H7 (cell line): ENCODE measurements around the gene EVA1C. TPM values are rescaled to one million over a fixed set of nuclear protein-coding genes. Genes with fewer than 3 reads are reported as not detected.
A peak's percentile ranks its signal among the peaks of the same experiment; 100 is the strongest.
"Not testable (repeated sequence)": the region's sequence is repeated elsewhere in the genome, so short reads cannot be mapped to it uniquely, and the experiment has no call there.

Experiments
- DNase-seq: peaks from one replicate; pipeline ENCODE4 v3.0.0; 2012
- H3K27me3 ChIP-seq: 2 replicates; pipeline ENCODE4 v1.6.0; 2011; ENCODE audit warnings: mild to moderate bottlenecking, low read length; ENCODE audit not compliant: control insufficient read depth, insufficient read depth
- H3K36me3 ChIP-seq: replicated peaks from 2 replicates; pipeline ENCODE4 v1.5.1; 2011; ENCODE audit warnings: low read length; ENCODE audit not compliant: control insufficient read depth, insufficient read depth
- H3K4me3 ChIP-seq: 2 replicates; pipeline ENCODE4 v1.5.1; 2011; ENCODE audit warnings: low read depth, mild to moderate bottlenecking, control low read depth, low read length, moderate library complexity; ENCODE audit not compliant: insufficient read depth
- total RNA-seq: library from RNA; depleted of rRNA; stranded (reverse); fragments of >200 nt; shearing (Covaris generic); gene quantifications from 2 replicates; pipeline ENCODE4 v1.2.3, GENCODE V29; 2014

EVA1C gene
- total RNA-seq, 1 experiment from 2014 or later = 4.5 TPM

DNA sequence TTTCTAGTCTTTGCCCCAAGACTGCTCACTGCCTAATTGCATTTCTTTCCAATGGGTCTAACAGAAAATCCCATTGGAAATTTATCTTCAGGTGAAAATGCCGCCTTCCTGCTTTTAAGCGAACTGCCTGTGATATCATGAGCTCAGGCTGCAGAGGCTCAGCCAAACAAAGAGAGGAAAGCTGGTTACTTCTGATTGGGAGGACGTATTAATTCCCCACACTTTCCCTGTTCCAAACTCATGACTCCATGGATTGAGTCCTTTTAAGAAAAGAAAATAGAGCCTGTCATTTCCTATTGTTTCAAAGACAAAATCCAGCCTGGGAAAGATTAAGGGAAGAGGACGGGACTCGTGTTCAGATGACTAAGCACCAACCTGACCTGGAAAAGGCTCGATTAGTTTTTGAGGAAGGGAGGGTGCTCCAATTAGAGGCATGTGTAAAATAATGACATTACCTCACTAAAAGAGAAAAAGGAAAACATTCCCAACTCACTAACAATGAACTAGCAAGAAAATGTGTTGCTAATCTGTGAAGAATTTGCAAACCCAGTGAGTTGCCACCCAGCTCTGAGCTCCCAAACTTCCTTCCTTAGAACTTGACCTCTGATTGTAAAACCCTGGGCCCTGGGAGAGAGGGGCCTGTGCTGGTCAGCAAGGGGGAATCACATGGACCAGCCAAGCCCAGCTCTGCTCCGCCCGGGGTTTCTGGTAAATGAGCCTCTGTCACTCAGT is 111.6 kb downstream of the EVA1C start:
- Histone ChIP-seq H3K36me3 (no peaks in the 10 kb centered on the region), H3K4me3 (no peak overlapping the region), H3K27me3 (no peaks in the 10 kb centered on the region)
- DNase-seq = peak; percentile 47

DNA sequence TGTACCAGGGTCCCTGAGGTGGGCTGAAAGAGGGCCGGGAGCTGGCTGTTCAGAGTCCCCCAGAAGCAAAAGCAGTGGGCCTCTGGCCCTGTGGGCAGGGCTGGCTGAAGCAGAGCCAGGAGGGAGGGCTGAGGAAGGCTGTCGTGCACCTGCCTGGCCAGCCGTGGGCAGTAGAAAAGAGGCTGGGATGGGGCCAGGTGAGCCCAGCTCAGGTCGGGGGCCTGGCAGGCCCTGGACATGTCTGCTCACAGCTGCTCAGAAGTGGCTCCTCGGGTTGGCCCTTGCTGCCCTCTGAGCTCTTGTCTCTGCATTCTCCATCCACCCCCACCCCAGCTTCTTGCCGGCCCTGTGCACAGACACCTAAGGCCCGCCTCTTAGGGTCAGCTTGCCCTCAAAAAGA is 112.8 kb downstream of the EVA1C start:
- Histone ChIP-seq H3K4me3 (no peak overlapping the region), H3K36me3 (no peaks in the 10 kb centered on the region)
- DNase-seq = peak; percentile 71

DNA sequence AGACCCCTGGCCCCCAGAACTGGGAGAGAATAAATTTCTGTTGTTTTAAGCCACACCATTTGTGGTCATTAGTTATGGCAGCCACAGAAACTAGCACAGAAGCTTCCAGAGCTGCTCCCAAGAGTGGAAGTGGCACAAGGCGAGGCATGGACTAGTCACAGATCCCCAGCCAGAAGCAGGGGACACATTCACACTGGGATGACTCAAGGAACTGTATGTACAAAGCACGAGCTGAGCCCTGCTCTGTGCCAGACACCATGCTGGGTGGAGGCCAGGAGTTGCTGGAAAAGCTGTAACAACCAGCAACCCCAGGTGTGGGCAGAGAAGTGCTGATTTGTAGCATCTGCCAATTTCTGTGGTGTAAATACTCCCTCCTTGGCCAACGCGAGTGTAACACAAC is 117.2 kb downstream of the EVA1C start:
- DNase-seq = no peak
- Histone ChIP-seq H3K27me3 (no peaks in the 10 kb centered on the region), H3K36me3 (no peaks in the 10 kb centered on the region)

More for the DNA sequence above, 112.8 kb downstream of the EVA1C start:
- H3K27me3 ChIP-seq = no peaks in the 10 kb centered on the region

DNA sequence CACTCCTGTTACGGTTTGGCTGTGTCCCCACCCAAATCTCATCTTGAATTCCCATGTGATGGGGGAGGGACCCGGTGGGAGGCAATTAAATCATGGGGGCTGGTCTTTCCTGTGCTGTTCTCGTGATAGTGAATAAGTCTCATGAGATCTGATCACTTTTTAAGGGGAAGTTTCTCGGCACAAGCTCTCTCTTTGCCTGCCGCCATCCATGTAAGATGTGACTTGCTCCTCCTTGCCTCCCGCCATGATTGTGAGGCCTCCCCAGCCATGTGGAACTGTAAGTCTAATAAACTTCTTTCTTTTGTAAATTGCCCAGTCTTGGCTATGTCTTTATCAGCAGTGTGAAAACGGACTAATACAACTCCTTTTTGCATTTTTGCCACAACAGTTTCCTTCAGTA is 118.3 kb downstream of the EVA1C start:
- not testable (repeated sequence) for H3K27me3 ChIP-seq, DNase-seq, H3K4me3 ChIP-seq

More for the DNA sequence above, 117.2 kb downstream of the EVA1C start:
- H3K4me3 ChIP-seq = no peak overlapping the region

DNA sequence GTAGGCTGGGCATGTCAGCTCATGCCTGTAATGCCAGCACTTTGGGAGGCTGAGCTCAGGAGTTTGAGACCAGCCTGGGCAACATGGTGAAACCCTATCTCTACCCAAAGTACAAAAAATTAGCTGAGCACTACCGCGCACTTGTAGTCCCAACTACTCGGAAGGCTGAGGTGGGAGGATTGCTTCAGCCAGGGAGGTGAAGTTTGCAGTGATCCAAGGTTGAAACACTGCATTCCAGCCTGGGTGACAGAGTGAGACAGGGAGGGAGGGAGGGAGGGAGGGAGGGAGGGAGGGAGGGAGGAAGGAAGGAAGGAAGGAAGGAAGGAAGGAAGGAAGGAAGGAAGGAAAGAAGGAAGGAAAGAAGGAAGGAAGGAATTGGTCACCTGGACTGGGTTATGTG is 119.1 kb downstream of the EVA1C start:
- H3K27me3 ChIP-seq, H3K4me3 ChIP-seq, DNase-seq, H3K36me3 ChIP-seq: not testable (repeated sequence)

More for the DNA sequence above, 118.3 kb downstream of the EVA1C start:
- H3K36me3 ChIP-seq = not testable (repeated sequence)

DNA sequence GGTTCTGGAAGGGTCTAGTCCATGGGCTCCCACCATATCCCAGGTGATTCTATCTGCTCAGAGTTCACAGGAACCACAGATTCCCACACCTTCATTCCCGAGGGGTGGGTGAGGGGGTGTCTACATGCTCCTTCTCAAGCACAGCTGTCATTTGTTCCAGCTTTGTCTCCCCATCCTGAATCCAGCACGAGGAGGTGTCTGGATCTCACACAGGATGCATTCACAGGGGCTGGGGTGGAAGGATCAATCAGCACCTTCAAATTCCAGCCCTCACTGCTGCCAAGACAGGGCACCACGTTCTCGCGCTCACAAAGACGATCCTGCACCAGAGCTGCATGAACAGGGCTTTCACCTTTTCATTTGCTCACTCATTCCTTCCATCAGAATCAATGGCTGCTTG is 120.1 kb downstream of the EVA1C start:
- no peaks in the 10 kb centered on the region for H3K36me3 ChIP-seq
- H3K27me3 ChIP-seq = no peaks in the 10 kb centered on the region
- no peak for DNase-seq

DNA sequence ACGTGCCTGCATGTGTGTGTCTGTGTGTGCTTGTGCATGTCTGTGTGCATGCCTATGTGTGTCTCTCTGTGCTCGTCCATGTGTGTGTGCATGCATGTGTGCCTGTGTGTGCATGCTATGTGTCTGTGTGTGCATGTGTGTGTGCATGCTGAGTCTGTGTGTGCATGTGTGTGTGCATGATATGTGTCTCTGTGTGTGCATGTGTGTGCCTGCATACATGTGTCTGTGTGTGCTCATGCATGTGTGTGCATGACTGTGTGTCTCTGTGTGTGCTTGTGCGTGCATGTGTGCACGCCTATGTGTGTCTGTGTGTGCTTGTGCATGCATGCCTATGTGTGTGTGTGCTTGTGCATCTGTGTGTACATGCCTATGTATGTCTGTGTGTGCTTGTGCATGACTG is 120.5 kb downstream of the EVA1C start:
- Histone ChIP-seq H3K36me3 (no peaks in the 10 kb centered on the region), H3K4me3 (no peak overlapping the region), H3K27me3 (no peaks in the 10 kb centered on the region)
- DNase-seq = no peak

More for the DNA sequence above, 120.1 kb downstream of the EVA1C start:
- H3K4me3 ChIP-seq = no peak overlapping the region

DNA sequence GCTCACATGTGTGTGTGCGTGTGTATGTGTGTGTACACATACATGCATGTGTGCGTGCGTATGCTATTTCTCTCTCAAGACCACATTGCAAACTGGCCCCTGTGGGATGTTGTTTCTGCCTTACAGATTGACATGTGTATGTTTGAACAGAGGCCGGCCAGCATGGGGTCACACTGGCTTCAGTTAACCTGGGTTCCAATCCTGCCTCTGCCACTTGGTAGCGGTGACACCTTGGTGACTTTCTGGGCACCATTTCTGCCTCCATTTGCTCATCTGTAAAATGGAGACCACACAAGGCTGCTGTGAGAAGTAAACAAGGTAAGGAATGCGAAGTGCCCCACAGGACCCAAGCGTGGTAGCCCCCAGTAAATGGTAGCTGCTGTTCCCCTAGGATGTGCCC is 121.1 kb downstream of the EVA1C start:
- Histone ChIP-seq H3K36me3 (no peaks in the 10 kb centered on the region), H3K4me3 (no peak overlapping the region), H3K27me3 (no peaks in the 10 kb centered on the region)
- DNase-seq = no peak

DNA sequence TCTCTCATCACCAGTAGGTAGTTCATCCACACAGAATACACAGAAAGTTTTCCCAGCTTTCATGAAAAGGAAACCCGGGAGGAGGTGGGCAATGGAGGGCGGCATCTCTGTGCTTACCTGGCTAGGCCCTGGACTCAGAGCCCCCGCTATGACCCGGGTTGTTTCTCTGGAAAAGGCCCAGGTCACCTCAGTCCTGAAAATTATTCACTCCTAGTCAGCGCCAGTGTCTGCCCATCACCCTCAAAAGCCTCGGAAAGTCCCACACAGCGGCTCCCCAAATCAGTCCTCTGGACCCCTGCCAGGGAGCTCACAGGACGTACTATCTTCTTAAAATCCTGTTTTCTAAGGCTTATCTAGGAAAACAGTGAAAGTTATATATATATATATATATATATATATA is 121.6 kb downstream of the EVA1C start:
- no peaks in the 10 kb centered on the region for H3K27me3 ChIP-seq
- no peak overlapping the region for H3K4me3 ChIP-seq
- H3K36me3 ChIP-seq = no peaks in the 10 kb centered on the region
- no peak for DNase-seq

DNA sequence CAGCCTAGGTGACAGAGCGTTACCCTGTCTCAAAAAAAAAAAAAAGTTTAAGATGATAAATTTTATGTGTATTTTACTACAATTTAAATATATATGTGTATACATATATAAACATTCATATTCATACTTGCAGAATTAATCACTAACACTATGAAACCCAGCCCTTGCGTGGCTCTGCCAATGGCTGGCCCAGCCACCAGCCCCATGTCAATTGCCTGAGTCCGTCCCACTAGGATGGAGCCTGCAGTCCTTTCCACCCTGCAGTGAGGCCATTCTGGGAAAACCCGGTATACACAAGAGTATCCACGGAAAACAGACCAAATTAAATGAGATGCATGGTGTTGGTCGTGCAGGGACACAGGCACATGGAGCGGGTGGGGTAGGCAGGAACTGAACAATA is 123.1 kb downstream of the EVA1C start:
- no peak overlapping the region for H3K4me3 ChIP-seq
- no peak for DNase-seq
- no peaks in the 10 kb centered on the region for H3K27me3 ChIP-seq
- no peaks in the 10 kb centered on the region for H3K36me3 ChIP-seq

DNA sequence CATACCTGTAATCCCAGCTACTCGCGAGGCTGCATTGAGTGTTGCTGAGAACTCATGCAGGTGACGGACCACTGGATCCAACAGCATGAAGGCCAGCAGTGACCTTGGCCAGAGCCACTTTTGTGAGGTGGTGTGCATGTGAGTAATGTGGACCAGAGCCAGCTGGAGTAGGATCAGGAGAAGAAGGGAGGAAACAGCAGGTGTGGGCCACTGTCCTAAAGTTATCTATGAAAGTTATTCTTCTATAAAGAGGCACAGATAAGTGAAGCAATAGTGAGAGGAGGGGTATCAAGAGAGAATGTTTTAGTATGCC is 125.0 kb downstream of the EVA1C start:
- no peak overlapping the region for H3K4me3 ChIP-seq

DNA sequence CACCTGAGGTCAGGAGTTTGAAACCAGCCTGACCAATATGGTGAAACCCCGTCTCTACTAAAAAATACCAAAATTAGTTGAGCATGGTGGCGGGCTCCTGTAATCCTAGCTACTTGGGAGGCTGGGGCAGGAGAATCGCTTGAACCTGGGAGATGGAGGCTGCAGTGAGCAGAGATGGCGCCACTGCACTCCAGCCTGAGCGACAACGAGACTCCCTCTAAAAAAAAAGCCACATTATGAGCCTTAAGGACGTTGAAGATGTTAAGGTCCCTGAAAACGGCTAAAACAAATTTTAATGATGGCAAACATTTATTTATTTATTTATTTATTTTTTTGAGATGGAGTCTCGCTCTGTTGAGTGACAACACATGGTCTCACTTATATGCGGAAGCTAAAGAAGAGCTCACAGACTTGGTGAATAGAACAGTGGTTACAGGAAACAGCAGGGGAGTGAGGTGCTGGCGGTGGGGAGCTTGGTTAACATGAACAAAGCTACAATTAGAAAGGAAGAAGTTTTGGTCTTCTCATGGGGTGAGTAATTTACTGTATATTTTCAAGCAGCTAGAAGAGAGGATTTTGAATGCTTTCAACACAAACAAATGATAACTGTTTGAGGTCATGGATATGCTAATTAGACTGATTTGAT is 125.8 kb downstream of the EVA1C start:
- Histone ChIP-seq H3K4me3 (no peak overlapping the region), H3K36me3 (no peaks in the 10 kb centered on the region)
- DNase-seq = no peak

More for the DNA sequence above, 125.0 kb downstream of the EVA1C start:
- DNase-seq = no peak
- Histone ChIP-seq H3K27me3 (no peaks in the 10 kb centered on the region), H3K36me3 (no peaks in the 10 kb centered on the region)

DNA sequence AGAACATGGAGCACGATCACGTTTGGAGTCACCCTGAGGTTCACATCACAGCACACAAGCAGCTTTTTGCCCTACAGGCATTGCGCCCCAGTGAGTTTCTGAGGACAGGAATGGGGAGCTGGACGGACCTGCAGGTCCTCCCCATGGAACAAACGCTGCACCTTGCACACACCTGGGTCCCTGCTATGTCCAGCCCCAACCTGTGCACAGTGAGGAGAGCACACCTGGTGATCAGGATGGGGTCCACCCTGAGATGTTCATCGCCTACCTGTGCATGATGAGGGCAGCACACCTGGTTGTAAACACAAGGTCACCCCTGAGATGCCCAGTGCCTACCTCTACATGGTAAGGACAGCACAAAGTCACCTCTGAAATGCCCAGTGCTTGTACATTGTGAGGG is 126.9 kb downstream of the EVA1C start:
- Histone ChIP-seq H3K27me3 (no peaks in the 10 kb centered on the region), H3K4me3 (no peak overlapping the region), H3K36me3 (no peaks in the 10 kb centered on the region)
- DNase-seq = no peak

More for the DNA sequence above, 125.8 kb downstream of the EVA1C start:
- no peaks in the 10 kb centered on the region for H3K27me3 ChIP-seq

DNA sequence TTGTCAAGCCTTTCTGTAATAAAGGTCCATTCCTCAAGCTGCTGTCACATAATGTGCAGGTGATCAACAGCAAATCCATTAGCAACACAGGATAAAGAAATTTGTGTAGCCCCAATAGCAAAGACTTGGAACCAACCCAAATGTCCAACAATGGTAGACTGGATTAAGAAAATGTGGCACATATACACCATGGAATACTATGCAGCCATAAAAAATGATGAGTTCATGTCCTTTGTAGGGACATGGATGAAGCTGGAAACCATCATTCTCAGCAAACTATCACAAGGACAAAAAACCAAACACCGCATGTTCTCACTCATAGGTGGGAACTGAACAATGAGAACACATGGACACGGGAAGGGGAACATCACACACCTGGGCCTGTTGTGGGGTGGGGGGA is 130.6 kb downstream of the EVA1C start:
- not testable (repeated sequence) for H3K36me3 ChIP-seq

DNA sequence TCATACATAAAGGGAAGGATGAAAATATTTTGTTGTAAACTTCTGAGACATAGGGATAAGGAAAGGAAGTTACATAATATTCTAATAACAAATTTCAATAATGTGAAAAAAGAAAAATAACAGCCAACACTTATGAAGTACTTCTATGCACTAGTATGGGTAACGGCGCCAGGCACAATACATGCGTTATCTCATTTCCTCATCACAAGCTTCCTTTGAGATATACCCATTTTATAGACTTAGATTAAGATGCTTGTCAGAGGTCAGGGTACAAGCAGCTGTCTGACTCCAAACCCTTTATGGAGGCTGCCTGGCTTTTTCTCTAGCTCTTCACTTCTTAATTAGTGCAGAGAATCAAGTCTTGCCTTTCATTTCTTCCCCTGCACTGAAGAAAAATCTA is 131.5 kb downstream of the EVA1C start:
- no peaks in the 10 kb centered on the region for H3K27me3 ChIP-seq
- no peak overlapping the region for H3K4me3 ChIP-seq
- DNase-seq = no peak
- H3K36me3 ChIP-seq = no peaks in the 10 kb centered on the region

More for the DNA sequence above, 130.6 kb downstream of the EVA1C start:
- not testable (repeated sequence) for H3K4me3 ChIP-seq, DNase-seq, H3K27me3 ChIP-seq
